HG03442 (cell line): ENCODE measurements around the gene MOGAT2.
"Not testable (repeated sequence)": the region's sequence is repeated elsewhere in the genome, so short reads cannot be mapped to it uniquely, and the experiment has no call there.

Experiments
- ATAC-seq: cut with Tn5 transposase; IDR thresholded peaks from one replicate; pipeline ENCODE4 v1.9.1; 2021; ENCODE audit warnings: mild to moderate bottlenecking, moderate library complexity; ENCODE audit not compliant: unreplicated experiment

The MOGAT2 gene

GRCh38 chr11:75717608-75718418, at the start of gene MOGAT2:
Gene MOGAT2 (plus strand): TSS chr11:75717838. CDS start chr11:75717889, 51 bp downstream.
- ATAC-seq, result no peak

GRCh38 chr11:75668451-75669297, 49.0 kb upstream of the MOGAT2 start, which contains the start of gene MAP6:
Gene MAP6 (minus strand): TSS chr11:75669038. CDS start chr11:75668369, 669 bp downstream.
- no peak for ATAC-seq

GRCh38 chr11:75673977-75674582, 43.6 kb upstream of the MOGAT2 start:
- no peak for ATAC-seq

GRCh38 chr11:75677275-75677674, 40.4 kb upstream of the MOGAT2 start:
- no peak for ATAC-seq

- ATAC-seq, result no peak
Observed at GRCh38 chr11:75677909-75678308, 39.7 kb upstream of the MOGAT2 start.

- ATAC-seq, result no peak
Observed at GRCh38 chr11:75678620-75679259, 38.9 kb upstream of the MOGAT2 start.

GRCh38 chr11:75679566-75679965, 38.1 kb upstream of the MOGAT2 start:
- no peak for ATAC-seq

- ATAC-seq, result not testable (repeated sequence)
Observed at GRCh38 chr11:75683856-75684255, 33.8 kb upstream of the MOGAT2 start.

- ATAC-seq, result peak; percentile 72
Observed at GRCh38 chr11:75689863-75690609, 27.6 kb upstream of the MOGAT2 start.

GRCh38 chr11:75691804-75692203, 25.8 kb upstream of the MOGAT2 start:
- no peak for ATAC-seq

GRCh38 chr11:75697906-75698581, 19.6 kb upstream of the MOGAT2 start:
- ATAC-seq, result no peak

GRCh38 chr11:75700940-75701339, 16.7 kb upstream of the MOGAT2 start:
- no peak for ATAC-seq

GRCh38 chr11:75703695-75704237, 13.9 kb upstream of the MOGAT2 start:
- no peak for ATAC-seq

GRCh38 chr11:75705541-75705940, 12.1 kb upstream of the MOGAT2 start:
- no peak for ATAC-seq

- ATAC-seq, result no peak
Observed at GRCh38 chr11:75706260-75706729, 11.3 kb upstream of the MOGAT2 start.

- ATAC-seq, result no peak
Observed at GRCh38 chr11:75714211-75714610, 3.4 kb upstream of the MOGAT2 start.

- no peak for ATAC-seq
Observed at GRCh38 chr11:75715688-75716087, 1.9 kb upstream of the MOGAT2 start.

GRCh38 chr11:75716659-75717058, 979 bp upstream of the MOGAT2 start:
- ATAC-seq, result no peak
